H54 (cell line): ENCODE results near the gene PPP2R5C.

Source experiments
- DNase-seq: peaks from one replicate; pipeline ENCODE4 v3.0.0; 2011; ENCODE audit warnings: low spot score, mixed read lengths; ENCODE audit not compliant: insufficient read length
- FAIRE-seq: peaks from 3 replicates; lab custom pipeline; 2011; peaks lifted over from hg19 to GRCh38; lab: Jason Lieb, UNC
- POLR2A ChIP-seq: IDR thresholded peaks from 2 replicates; pipeline ENCODE4 v1.6.1; 2011; ENCODE audit warnings: low read depth, mild to moderate bottlenecking, low read length

PPP2R5C gene

GRCh38 chr14:101834800-101835547 is 73.5 kb downstream of the PPP2R5C start:
- peak; percentile 75 for FAIRE-seq
- TF ChIP-seq POLR2A = no peak
- DNase-seq = no peak

GRCh38 chr14:101835566-101835965 is 74.1 kb downstream of the PPP2R5C start:
- no peak for TF ChIP-seq POLR2A
- no peak for FAIRE-seq
- no peak for DNase-seq

GRCh38 chr14:101836135-101836534 is 74.6 kb downstream of the PPP2R5C start:
- FAIRE-seq (no peak), DNase-seq (no peak)
- TF ChIP-seq POLR2A = no peak

- no peak for FAIRE-seq
- DNase-seq = no peak
- TF ChIP-seq POLR2A = no peak
These were observed 77.0 kb downstream of the PPP2R5C start for GRCh38 chr14:101838476-101838875.

- no peak for DNase-seq
- TF ChIP-seq POLR2A = no peak
- no peak for FAIRE-seq
These were observed 77.7 kb downstream of the PPP2R5C start for GRCh38 chr14:101839236-101839635.

- TF ChIP-seq POLR2A = no peak
- DNase-seq (no peak), FAIRE-seq (no peak)
These were observed 78.2 kb downstream of the PPP2R5C start for GRCh38 chr14:101839661-101840060.

GRCh38 chr14:101840649-101841369 is 79.3 kb downstream of the PPP2R5C start:
- DNase-seq (no peak), FAIRE-seq (peak; percentile 43)
- TF ChIP-seq POLR2A = no peak

GRCh38 chr14:101843038-101843437 is 81.5 kb downstream of the PPP2R5C start:
- DNase-seq = no peak
- TF ChIP-seq POLR2A = no peak
- no peak for FAIRE-seq

- FAIRE-seq = no peak
- TF ChIP-seq POLR2A = no peak
- DNase-seq = no peak
These were observed 82.2 kb downstream of the PPP2R5C start for GRCh38 chr14:101843665-101844064.

- no peak for DNase-seq
- no peak for FAIRE-seq
- no peak for TF ChIP-seq POLR2A
These were observed 82.7 kb downstream of the PPP2R5C start for GRCh38 chr14:101844219-101844618.

GRCh38 chr14:101844751-101845150 is 83.2 kb downstream of the PPP2R5C start:
- FAIRE-seq = no peak
- DNase-seq = no peak
- no peak for TF ChIP-seq POLR2A

GRCh38 chr14:101845496-101845895 is 84.0 kb downstream of the PPP2R5C start:
- FAIRE-seq = no peak
- TF ChIP-seq POLR2A = no peak
- DNase-seq = no peak

- no peak for FAIRE-seq
- TF ChIP-seq POLR2A = no peak
- DNase-seq = no peak
These were observed 84.4 kb downstream of the PPP2R5C start for GRCh38 chr14:101845896-101846295.

GRCh38 chr14:101849125-101849524 is 87.6 kb downstream of the PPP2R5C start:
- FAIRE-seq (no peak), DNase-seq (no peak)
- no peak for TF ChIP-seq POLR2A

- FAIRE-seq (no peak), DNase-seq (no peak)
- no peak for TF ChIP-seq POLR2A
These were observed 88.1 kb downstream of the PPP2R5C start for GRCh38 chr14:101849640-101850039.
